OCI-LY7 (cell line): ENCODE data around the gene GGTA1. TPM values are rescaled to one million over a fixed set of nuclear protein-coding genes. Genes with fewer than 3 reads are reported as not detected.

Source experiments
- BruUV-seq: library from RNA; stranded (reverse); fragments of 400-500 nt; replicated peaks from 2 replicates; lab custom pipeline; 2021; lab: Mats Ljungman, UMichigan
- CTCF ChIA-PET: fragments of 300-600 bp; sonication (Branson Sonifier 250); formaldehyde crosslinking; loops from one replicate; lab custom pipeline; 2022; ENCODE audit warnings: antibody characterized with exemption; ENCODE audit not compliant: unreplicated experiment; lab: Charles Lee
- POLR2A ChIA-PET: fragments of 300-600 bp; sonication (Branson Sonifier 250); formaldehyde crosslinking; loops from one replicate; lab custom pipeline; 2022; ENCODE audit warnings: antibody characterized with exemption; lab: Charles Lee
- DNase-seq: peaks from one replicate; pipeline ENCODE4 v3.0.0-alpha.2; 2015; ENCODE audit warnings: low spot score
- H2AFZ ChIP-seq: fragments of 200-600 bp; sonication (generic), shearing (Covaris generic); 2 replicates; pipeline ENCODE4 v1.6.1; 2014; ENCODE audit warnings: mild to moderate bottlenecking, antibody characterized with exemption, low read length, moderate library complexity
- H3K27ac ChIP-seq: fragments of 200-600 bp; sonication (generic); 2 replicates; pipeline ENCODE4 v1.5.1; 2014; ENCODE audit warnings: mixed run types, low read depth, mild to moderate bottlenecking, moderate library complexity, low read length, inconsistent platforms; ENCODE audit not compliant: poor library complexity, severe bottlenecking
- H3K36me3 ChIP-seq: fragments of 200-600 bp; sonication (generic); 2 replicates; pipeline ENCODE4 v1.6.1; 2014; ENCODE audit warnings: mild to moderate bottlenecking, antibody characterized with exemption, low read length, moderate library complexity, mixed read lengths; ENCODE audit not compliant: insufficient read depth
- H3K4me1 ChIP-seq: fragments of 200-600 bp; sonication (generic); 2 replicates; pipeline ENCODE4 v1.5.1; 2014; ENCODE audit warnings: mild to moderate bottlenecking, low read length; ENCODE audit not compliant: insufficient read depth, poor library complexity, severe bottlenecking
- H3K4me2 ChIP-seq: fragments of 200-600 bp; sonication (generic); 2 replicates; pipeline ENCODE4 v1.6.1; 2014; ENCODE audit warnings: mild to moderate bottlenecking, low read length
- H3K4me3 ChIP-seq: fragments of 200-600 bp; sonication (generic); 2 replicates; pipeline ENCODE4 v1.5.1; 2014; ENCODE audit warnings: mild to moderate bottlenecking, low read depth, low read length; ENCODE audit not compliant: poor library complexity, severe bottlenecking
- H3K79me2 ChIP-seq: fragments of 200-600 bp; sonication (generic); 2 replicates; pipeline ENCODE4 v1.6.1; 2016; ENCODE audit warnings: low read depth, mild to moderate bottlenecking, low read length, moderate library complexity, mixed read lengths; ENCODE audit not compliant: insufficient read depth
- H3K9me2 ChIP-seq: fragments of 200-600 bp; sonication (generic); 2 replicates; pipeline ENCODE4 v1.6.1; 2016; ENCODE audit warnings: mild to moderate bottlenecking, low read length, mixed read lengths; ENCODE audit not compliant: insufficient read depth
- H3K9me3 ChIP-seq: fragments of 200-600 bp; sonication (generic); 2 replicates; pipeline ENCODE4 v1.6.1; 2014; ENCODE audit warnings: mild to moderate bottlenecking, mixed run types, low read length, mixed read lengths
- H4K20me1 ChIP-seq: fragments of 200-600 bp; sonication (generic); 2 replicates; pipeline ENCODE4 v1.6.1; 2014; ENCODE audit warnings: mild to moderate bottlenecking, antibody characterized with exemption, low read length, moderate library complexity, mixed read lengths; ENCODE audit not compliant: insufficient read depth
- CTCF ChIP-seq: fragments of 200-600 bp; sonication (generic); conservative IDR thresholded peaks from 2 replicates; pipeline ENCODE4 v1.5.1; 2014; ENCODE audit warnings: mild to moderate bottlenecking, antibody characterized with exemption, low read length, moderate library complexity, mixed read lengths
- EZH2phosphoT487 ChIP-seq: fragments of 200-600 bp; sonication (generic); IDR thresholded peaks from 2 replicates; pipeline ENCODE4 v1.6.1; 2018; ENCODE audit warnings: low read depth, borderline replicate concordance, mild to moderate bottlenecking, mixed run types, antibody characterized with exemption, low read length, moderate library complexity, mixed read lengths
- intact Hi-C: fragments of 100-400 bp; cut with micrococcal nuclease; formaldehyde crosslinking; loops from one replicate; pipeline ENCODE4 v1.10.0; 2022; ENCODE audit not compliant: unreplicated experiment
- total RNA-seq, 2 experiments: library from RNA; depleted of rRNA in 1 of 2; stranded (reverse); fragments of >200 nt in 1 of 2; shearing (Covaris generic) in 1 of 2; gene quantifications; 2 replicates each; pipeline ENCODE4 v1.2.3, GENCODE V29; 2014 to 2022

The GGTA1 gene
- total RNA-seq, 2 experiments from 2014 or later: not detected

- no peaks in the 10 kb centered on the region for H4K20me1 ChIP-seq
- H3K4me2 ChIP-seq: no peak overlapping the region
- H3K79me2 ChIP-seq: no peaks in the 10 kb centered on the region
- no peaks in the 10 kb centered on the region for H3K4me1 ChIP-seq
- H3K4me3 ChIP-seq: no peak overlapping the region
- TF ChIP-seq EZH2phosphoT487 (no peak), CTCF (no peak)
- no TSS peak for BruUV-seq
- intact Hi-C loops: no loop called here
- no peaks in the 10 kb centered on the region for H3K36me3 ChIP-seq
- no peak overlapping the region for H2AFZ ChIP-seq
- H3K9me3 ChIP-seq: no peaks in the 10 kb centered on the region
- ChIA-PET CTCF (interaction anchor here (0.6 kb wide), 1 partner anchor 105 kb away, joined by 10 read pairs; no protein-coding TSS in a partner anchor), POLR2A (interaction anchor here (0.7 kb wide), 1 partner anchor 20 kb away, joined by 3 read pairs; no protein-coding TSS in a partner anchor)
- no peak overlapping the region for H3K27ac ChIP-seq
- H3K9me2 ChIP-seq: no peaks in the 10 kb centered on the region
- DNase-seq: no peak
Measured at GRCh38 chr9:121484651-121485446, 14.8 kb downstream of the GGTA1 start.

GRCh38 chr9:121483473-121484031 is 16.1 kb downstream of the GGTA1 start:
- intact Hi-C loops: no loop called here
- H3K79me2 ChIP-seq: no peaks in the 10 kb centered on the region
- no peak overlapping the region for H3K4me3 ChIP-seq
- no peak overlapping the region for H2AFZ ChIP-seq
- no peaks in the 10 kb centered on the region for H3K4me1 ChIP-seq
- no peak for TF ChIP-seq EZH2phosphoT487
- TF ChIP-seq CTCF: no peak
- ChIA-PET POLR2A (no interaction called here), CTCF (no interaction called here)
- no peak overlapping the region for H3K27ac ChIP-seq
- no peaks in the 10 kb centered on the region for H3K9me2 ChIP-seq
- no peaks in the 10 kb centered on the region for H4K20me1 ChIP-seq
- BruUV-seq: no TSS peak
- no peak for DNase-seq
- H3K36me3 ChIP-seq: no peaks in the 10 kb centered on the region
- H3K4me2 ChIP-seq: no peak overlapping the region
- H3K9me3 ChIP-seq: no peaks in the 10 kb centered on the region

GRCh38 chr9:121483049-121483448 is 16.6 kb downstream of the GGTA1 start:
- CTCF ChIA-PET: no interaction called here
- no TSS peak for BruUV-seq

More at GRCh38 chr9:121483049-121483448, 16.6 kb downstream of the GGTA1 start:
- Histone ChIP-seq H2AFZ (no peak overlapping the region), H3K4me2 (no peak overlapping the region), H3K4me3 (no peak overlapping the region), H4K20me1 (no peaks in the 10 kb centered on the region), H3K27ac (no peak overlapping the region), H3K9me2 (no peaks in the 10 kb centered on the region), H3K79me2 (no peaks in the 10 kb centered on the region), H3K4me1 (no peaks in the 10 kb centered on the region), H3K36me3 (no peaks in the 10 kb centered on the region), H3K9me3 (no peaks in the 10 kb centered on the region)
- DNase-seq: no peak
- POLR2A ChIA-PET: no interaction called here
- intact Hi-C loops: no loop called here
- TF ChIP-seq EZH2phosphoT487: no peak
- no peak for TF ChIP-seq CTCF
